K562 (cell line): ENCODE measurements around the gene STAMBPL1.

Source experiments
- CTCF ChIP-seq, 3 experiments: IDR thresholded peaks in 2 of 3; conservative IDR thresholded peaks in 1 of 3; 2 replicates each; pipeline ENCODE4 v1.5.1; 2011 to 2012; ENCODE audit warnings: low read length in 3 of 3, mild to moderate bottlenecking in 3 of 3, control low read depth in 2 of 3, improper control_type of control experiment in 1 of 3, inconsistent platforms in 1 of 3, low read depth in 1 of 3, mixed read lengths in 1 of 3, moderate library complexity in 1 of 3; ENCODE audit not compliant: insufficient read depth in 2 of 3
- FOSL1 ChIP-seq: fragments of 200-800 bp; sonication (Bioruptor generic); conservative IDR thresholded peaks from 2 replicates; pipeline ENCODE4 v1.6.1; 2016; ENCODE audit warnings: missing genetic modification characterization, missing compliant biosample characterization
- HBP1 ChIP-seq: fragments of 450-650 bp; formaldehyde crosslinking; IDR thresholded peaks from 2 replicates; pipeline ENCODE4 v1.4.0; 2022; ENCODE audit warnings: missing genetic modification characterization
- KHSRP ChIP-seq: fragments of 450-650 bp; IDR thresholded peaks from 2 replicates; pipeline ENCODE4 v1.6.1; 2017
- NR1H2 ChIP-seq: sonication (generic); formaldehyde crosslinking; IDR thresholded peaks from 2 replicates; pipeline ENCODE4 v1.4.0; 2020; ENCODE audit warnings: mild to moderate bottlenecking, missing genetic modification reagents
- PKNOX1 ChIP-seq: fragments of 450-650 bp; IDR thresholded peaks from 2 replicates; pipeline ENCODE4 v1.6.1; 2016
- POLR2A ChIP-seq: fragments of 450-650 bp; conservative IDR thresholded peaks from 2 replicates; pipeline ENCODE4 v1.6.1; 2016
- POLR2G ChIP-seq: fragments of 200-400 bp; formaldehyde crosslinking; IDR thresholded peaks from 2 replicates; pipeline ENCODE4 v1.6.1; 2017; ENCODE audit warnings: low read depth, mild to moderate bottlenecking, antibody characterized with exemption, low read length, moderate library complexity
- PRDM10 ChIP-seq: fragments of 450-650 bp; IDR thresholded peaks from 2 replicates; pipeline ENCODE4 v1.6.1; 2018; ENCODE audit not compliant: partially characterized antibody
- SIN3A ChIP-seq, 2 experiments: fragments of 150-350 bp in 1 of 2; IDR thresholded peaks; 2 replicates each; pipeline ENCODE4 v1.6.1; 2011 to 2016; ENCODE audit warnings: borderline replicate concordance in 2 of 2, low read depth in 2 of 2, low read length in 2 of 2, mild to moderate bottlenecking in 2 of 2, moderate library complexity in 2 of 2; ENCODE audit not compliant: control insufficient read depth in 1 of 2
- STAT6 ChIP-seq: sonication (generic); formaldehyde crosslinking; IDR thresholded peaks from 2 replicates; pipeline ENCODE4 v1.8.1; 2023; ENCODE audit warnings: mild to moderate bottlenecking, missing genetic modification reagents
- ZNF280B ChIP-seq: fragments of 250-450 bp; sonication (Bioruptor Pico); IDR thresholded peaks from 2 replicates; pipeline ENCODE4 v1.5.1; 2021; ENCODE audit warnings: mild to moderate bottlenecking
- ZSCAN32 ChIP-seq: fragments of 450-650 bp; formaldehyde crosslinking; IDR thresholded peaks from 2 replicates; pipeline ENCODE4 v1.4.0; 2020; ENCODE audit warnings: mild to moderate bottlenecking, moderate library complexity

- TF ChIP-seq HBP1 (CRISPR knock-in tag) (no peak), ZNF280B (CRISPR knock-in tag) (no peak), FOSL1 (no peak), CTCF (IDR thresholded peaks at IDR 0.05 in 2 of 3, conservative IDR thresholded peaks at IDR 0.05 in 1 of 3; ENCODE audit: insufficient read depth in 2 of 3, low read depth in 1 of 3, low read length in 3 of 3) (no peak), POLR2G (no peak), NR1H2 (CRISPR knock-in tag) (no peak), PRDM10 (no peak), PKNOX1 (no peak), SIN3A (IDR thresholded peaks at IDR 0.05; ENCODE audit: borderline replicate concordance in 2 of 2, control insufficient read depth in 1 of 2, low read depth in 2 of 2, low read length in 2 of 2) (no peak), POLR2A (no peak), KHSRP (no peak), STAT6 (CRISPR knock-in tag) (no peak), ZSCAN32 (CRISPR knock-in tag) (no peak)
Observed at GRCh38 chr10:88961266-88961665, 81.2 kb downstream of the STAMBPL1 start.
